ENCODE results near the gene ITSN2.

DNA sequence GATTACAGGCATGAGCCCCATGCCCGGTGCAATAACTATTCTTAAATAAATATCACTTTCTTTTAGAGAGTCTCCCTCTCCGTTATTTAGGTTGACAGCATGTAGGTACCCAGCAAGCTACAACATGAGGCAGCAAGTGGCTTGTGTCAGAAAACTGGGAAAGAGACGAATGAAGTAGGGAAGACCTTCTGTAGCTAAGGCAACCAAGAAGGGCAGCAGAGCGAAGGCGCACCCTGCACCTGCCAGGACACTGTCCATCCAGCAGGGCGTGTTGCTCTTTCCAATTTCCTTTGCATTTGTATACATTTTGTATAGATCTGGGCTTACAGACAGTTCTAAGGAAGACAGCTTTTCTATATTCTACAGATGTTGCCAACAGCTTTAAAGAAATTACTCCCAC, 137.4 kb downstream of the ITSN2 start:
- TF ChIP-seq, protein P1, sequence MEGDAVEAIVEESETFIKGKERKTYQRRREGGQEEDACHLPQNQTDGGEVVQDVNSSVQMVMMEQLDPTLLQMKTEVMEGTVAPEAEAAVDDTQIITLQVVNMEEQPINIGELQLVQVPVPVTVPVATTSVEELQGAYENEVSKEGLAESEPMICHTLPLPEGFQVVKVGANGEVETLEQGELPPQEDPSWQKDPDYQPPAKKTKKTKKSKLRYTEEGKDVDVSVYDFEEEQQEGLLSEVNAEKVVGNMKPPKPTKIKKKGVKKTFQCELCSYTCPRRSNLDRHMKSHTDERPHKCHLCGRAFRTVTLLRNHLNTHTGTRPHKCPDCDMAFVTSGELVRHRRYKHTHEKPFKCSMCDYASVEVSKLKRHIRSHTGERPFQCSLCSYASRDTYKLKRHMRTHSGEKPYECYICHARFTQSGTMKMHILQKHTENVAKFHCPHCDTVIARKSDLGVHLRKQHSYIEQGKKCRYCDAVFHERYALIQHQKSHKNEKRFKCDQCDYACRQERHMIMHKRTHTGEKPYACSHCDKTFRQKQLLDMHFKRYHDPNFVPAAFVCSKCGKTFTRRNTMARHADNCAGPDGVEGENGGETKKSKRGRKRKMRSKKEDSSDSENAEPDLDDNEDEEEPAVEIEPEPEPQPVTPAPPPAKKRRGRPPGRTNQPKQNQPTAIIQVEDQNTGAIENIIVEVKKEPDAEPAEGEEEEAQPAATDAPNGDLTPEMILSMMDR (IDR thresholded peaks at IDR 0.05; ENCODE audit: poor library complexity, severe bottlenecking), result no peak
- TF ChIP-seq EP300 (conservative IDR thresholded peaks at IDR 0.05; ENCODE audit: poor library complexity, severe bottlenecking), result no peak
- no peak for TF ChIP-seq POLR2AphosphoS5 (IDR thresholded peaks at IDR 0.05)
- no peak for TF ChIP-seq SMC3 (conservative IDR thresholded peaks at IDR 0.05; ENCODE audit: poor library complexity)
